GM19452 (cell line): ENCODE measurements around the gene AICDA.
"Not testable (repeated sequence)": the region's sequence is repeated elsewhere in the genome, so short reads cannot be mapped to it uniquely, and the experiment has no call there.

ENCODE experiments used
- ATAC-seq: cut with Tn5 transposase; IDR thresholded peaks from one replicate; pipeline ENCODE4 v1.9.1; 2021; ENCODE audit not compliant: unreplicated experiment

The AICDA gene

GRCh38 chr12:8613881-8614280 is 1.2 kb upstream of the AICDA start:
- ATAC-seq: not testable (repeated sequence)

GRCh38 chr12:8609061-8609570 is 3.5 kb downstream of the AICDA start:
- no peak for ATAC-seq

GRCh38 chr12:8606890-8607289 is 5.8 kb downstream of the AICDA start:
- no peak for ATAC-seq

- no peak for ATAC-seq
Measured at GRCh38 chr12:8605057-8605456, 7.6 kb downstream of the AICDA start.

- ATAC-seq: no peak
Measured at GRCh38 chr12:8603856-8604255, 8.8 kb downstream of the AICDA start.

- ATAC-seq: no peak
Measured at GRCh38 chr12:8603286-8603685, 9.4 kb downstream of the AICDA start.

- no peak for ATAC-seq
Measured at GRCh38 chr12:8596561-8596960, 16.1 kb downstream of the AICDA start.

GRCh38 chr12:8594072-8594471 is 18.6 kb downstream of the AICDA start:
- ATAC-seq: no peak

- ATAC-seq: no peak
Measured at GRCh38 chr12:8593246-8593645, 19.4 kb downstream of the AICDA start.

GRCh38 chr12:8590842-8591545 is 21.7 kb downstream of the AICDA start:
- peak; percentile 61 for ATAC-seq

- no peak for ATAC-seq
Measured at GRCh38 chr12:8589679-8590078, 23.0 kb downstream of the AICDA start.

- ATAC-seq: not testable (repeated sequence)
Measured at GRCh38 chr12:8584478-8584877, 28.2 kb downstream of the AICDA start.

- no peak for ATAC-seq
Measured at GRCh38 chr12:8584004-8584403, 28.7 kb downstream of the AICDA start.

- no peak for ATAC-seq
Measured at GRCh38 chr12:8581098-8581784, 31.4 kb downstream of the AICDA start.

- ATAC-seq: no peak
Measured at GRCh38 chr12:8577879-8578278, 34.8 kb downstream of the AICDA start.

GRCh38 chr12:8572507-8572906 is 40.2 kb downstream of the AICDA start:
- ATAC-seq: no peak

- ATAC-seq: no peak
Measured at GRCh38 chr12:8566525-8566924, 46.1 kb downstream of the AICDA start.

- ATAC-seq: not testable (repeated sequence)
Measured at GRCh38 chr12:8566052-8566451, 46.6 kb downstream of the AICDA start.

GRCh38 chr12:8564656-8565055 is 48.0 kb downstream of the AICDA start:
- no peak for ATAC-seq

GRCh38 chr12:8563356-8563755 is 49.3 kb downstream of the AICDA start:
- ATAC-seq: no peak

- ATAC-seq: no peak
Measured at GRCh38 chr12:8562310-8562709, 50.3 kb downstream of the AICDA start.

GRCh38 chr12:8561011-8561410 is 51.6 kb downstream of the AICDA start:
- ATAC-seq: no peak
